Fibroblast of villous mesenchyme (primary cell): ENCODE results near the gene ADAMTSL5. TPM values are rescaled to one million over a fixed set of nuclear protein-coding genes. Genes with fewer than 3 reads are reported as not detected.

ENCODE experiments used
- DNase-seq: peaks from one replicate; pipeline ENCODE4 v3.0.0-alpha.2; 2010; ENCODE audit warnings: low read depth
- H3K4me3 ChIP-seq: 2 replicates; pipeline ENCODE4 v1.5.1; 2011; ENCODE audit warnings: low read depth, mild to moderate bottlenecking, low read length
- total RNA-seq: library from RNA; depleted of rRNA; stranded (reverse); fragments of >200 nt; gene quantifications from 2 replicates; pipeline ENCODE4 v1.2.3, GENCODE V29; 2012
- TF ChIP-seq, protein P1 (sequence below): IDR thresholded peaks from 2 replicates; pipeline ENCODE4 v1.5.1; 2012; ENCODE audit warnings: low read depth, mild to moderate bottlenecking, low read length; ENCODE audit not compliant: insufficient read depth

The ADAMTSL5 gene
- total RNA-seq, 1 donor, result 6.9 TPM

- TF ChIP-seq, protein P1, sequence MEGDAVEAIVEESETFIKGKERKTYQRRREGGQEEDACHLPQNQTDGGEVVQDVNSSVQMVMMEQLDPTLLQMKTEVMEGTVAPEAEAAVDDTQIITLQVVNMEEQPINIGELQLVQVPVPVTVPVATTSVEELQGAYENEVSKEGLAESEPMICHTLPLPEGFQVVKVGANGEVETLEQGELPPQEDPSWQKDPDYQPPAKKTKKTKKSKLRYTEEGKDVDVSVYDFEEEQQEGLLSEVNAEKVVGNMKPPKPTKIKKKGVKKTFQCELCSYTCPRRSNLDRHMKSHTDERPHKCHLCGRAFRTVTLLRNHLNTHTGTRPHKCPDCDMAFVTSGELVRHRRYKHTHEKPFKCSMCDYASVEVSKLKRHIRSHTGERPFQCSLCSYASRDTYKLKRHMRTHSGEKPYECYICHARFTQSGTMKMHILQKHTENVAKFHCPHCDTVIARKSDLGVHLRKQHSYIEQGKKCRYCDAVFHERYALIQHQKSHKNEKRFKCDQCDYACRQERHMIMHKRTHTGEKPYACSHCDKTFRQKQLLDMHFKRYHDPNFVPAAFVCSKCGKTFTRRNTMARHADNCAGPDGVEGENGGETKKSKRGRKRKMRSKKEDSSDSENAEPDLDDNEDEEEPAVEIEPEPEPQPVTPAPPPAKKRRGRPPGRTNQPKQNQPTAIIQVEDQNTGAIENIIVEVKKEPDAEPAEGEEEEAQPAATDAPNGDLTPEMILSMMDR, result no peak
- no peak overlapping the region for H3K4me3 ChIP-seq
- no peak for DNase-seq
Observed at GRCh38 chr19:1516395-1516753, 3.6 kb upstream of the ADAMTSL5 start.

DNA sequence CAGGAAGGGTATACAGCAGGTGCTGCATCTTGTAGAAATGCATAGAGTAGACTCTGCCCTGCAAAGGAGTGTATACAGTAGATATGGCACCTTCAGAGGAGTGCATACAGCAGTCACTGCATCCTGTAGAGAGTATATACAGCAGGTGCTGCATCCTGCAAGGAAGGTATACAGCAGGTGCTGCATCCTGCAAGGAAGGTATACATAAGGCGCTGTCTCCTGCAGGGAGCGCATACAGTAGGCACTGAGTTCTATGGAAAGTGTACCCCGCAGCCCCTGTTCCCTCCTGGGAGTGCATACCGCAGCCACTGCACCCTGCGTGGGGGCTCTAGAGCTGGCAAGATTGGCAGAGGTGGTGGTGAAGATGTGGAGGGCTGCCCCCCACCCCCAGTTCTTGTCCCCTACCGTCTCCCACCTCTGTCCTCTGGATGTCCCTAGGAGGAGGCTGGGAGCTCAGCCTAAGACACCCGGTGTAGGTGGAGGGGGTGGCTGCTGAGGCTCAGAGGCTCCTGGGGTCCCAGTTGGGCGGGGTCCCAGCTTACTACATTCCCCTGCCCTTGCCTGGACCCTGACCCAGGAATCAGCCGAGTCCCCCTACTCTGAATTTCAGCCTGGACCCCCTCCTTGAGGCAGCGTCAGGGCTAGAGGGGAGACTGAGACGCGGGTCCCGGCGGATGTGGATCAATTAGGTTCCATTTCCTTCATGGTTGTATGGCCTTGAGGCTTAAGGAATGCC is 2.3 kb upstream of the ADAMTSL5 start:
- no peak for DNase-seq
- TF ChIP-seq, protein P1, result no peak
- no peak overlapping the region for H3K4me3 ChIP-seq

DNA sequence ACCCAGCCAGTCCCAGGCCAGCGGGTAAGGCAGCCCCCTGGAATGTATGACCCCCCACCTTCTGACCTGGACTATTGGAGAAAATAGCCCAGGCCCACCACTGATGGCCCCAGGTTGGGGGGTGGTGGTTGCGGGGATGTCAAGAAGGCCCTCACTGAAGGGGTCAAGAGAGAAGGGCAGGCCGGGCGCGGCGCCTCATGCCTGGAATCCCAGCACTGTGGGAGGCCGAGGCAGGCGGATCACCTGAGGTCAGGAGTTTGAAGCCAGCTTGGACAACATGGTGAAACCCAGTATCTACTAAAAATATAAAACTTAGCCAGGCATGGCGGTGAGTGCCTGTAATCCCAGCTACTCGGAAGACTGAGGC is 1.5 kb upstream of the ADAMTSL5 start:
- no peak overlapping the region for H3K4me3 ChIP-seq
- DNase-seq, result no peak
- TF ChIP-seq, protein P1, result no peak

GRCh38 chr19:1513499-1514294 is 878 bp upstream of the ADAMTSL5 start:
- TF ChIP-seq, protein P1, result peak; percentile 68
- DNase-seq, result peak; percentile 59
- peak overlapping the region; percentile 89 for H3K4me3 ChIP-seq

GRCh38 chr19:1511318-1512317 is 1.2 kb downstream of the ADAMTSL5 start:
- TF ChIP-seq, protein P1, result no peak
- H3K4me3 ChIP-seq, result peak overlapping the region; percentile 89
- no peak for DNase-seq

DNA sequence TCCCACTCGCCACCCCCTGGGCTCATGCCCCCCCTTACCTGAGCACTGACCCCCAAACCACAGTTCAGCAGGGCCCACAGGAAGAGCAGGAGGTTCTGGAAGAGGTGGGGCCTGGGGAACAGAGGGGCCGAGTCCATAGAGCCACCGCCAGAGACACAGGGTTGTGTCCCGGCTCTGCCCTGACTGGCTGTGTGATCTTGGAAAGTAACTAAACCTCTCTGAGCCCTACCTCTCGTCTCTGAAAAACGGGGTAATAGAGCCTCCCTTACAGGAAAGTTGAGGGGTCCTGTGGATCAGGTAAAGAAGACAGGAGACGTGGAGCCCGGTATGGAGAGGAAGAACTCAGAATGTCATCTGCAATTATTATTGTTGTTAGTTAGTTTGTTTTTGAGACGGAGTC is 2.0 kb downstream of the ADAMTSL5 start:
- TF ChIP-seq, protein P1, result no peak
- H3K4me3 ChIP-seq, result no peak overlapping the region
- no peak for DNase-seq
